Measurements from ENCODE around the gene DYSF.

The DYSF gene

DNA sequence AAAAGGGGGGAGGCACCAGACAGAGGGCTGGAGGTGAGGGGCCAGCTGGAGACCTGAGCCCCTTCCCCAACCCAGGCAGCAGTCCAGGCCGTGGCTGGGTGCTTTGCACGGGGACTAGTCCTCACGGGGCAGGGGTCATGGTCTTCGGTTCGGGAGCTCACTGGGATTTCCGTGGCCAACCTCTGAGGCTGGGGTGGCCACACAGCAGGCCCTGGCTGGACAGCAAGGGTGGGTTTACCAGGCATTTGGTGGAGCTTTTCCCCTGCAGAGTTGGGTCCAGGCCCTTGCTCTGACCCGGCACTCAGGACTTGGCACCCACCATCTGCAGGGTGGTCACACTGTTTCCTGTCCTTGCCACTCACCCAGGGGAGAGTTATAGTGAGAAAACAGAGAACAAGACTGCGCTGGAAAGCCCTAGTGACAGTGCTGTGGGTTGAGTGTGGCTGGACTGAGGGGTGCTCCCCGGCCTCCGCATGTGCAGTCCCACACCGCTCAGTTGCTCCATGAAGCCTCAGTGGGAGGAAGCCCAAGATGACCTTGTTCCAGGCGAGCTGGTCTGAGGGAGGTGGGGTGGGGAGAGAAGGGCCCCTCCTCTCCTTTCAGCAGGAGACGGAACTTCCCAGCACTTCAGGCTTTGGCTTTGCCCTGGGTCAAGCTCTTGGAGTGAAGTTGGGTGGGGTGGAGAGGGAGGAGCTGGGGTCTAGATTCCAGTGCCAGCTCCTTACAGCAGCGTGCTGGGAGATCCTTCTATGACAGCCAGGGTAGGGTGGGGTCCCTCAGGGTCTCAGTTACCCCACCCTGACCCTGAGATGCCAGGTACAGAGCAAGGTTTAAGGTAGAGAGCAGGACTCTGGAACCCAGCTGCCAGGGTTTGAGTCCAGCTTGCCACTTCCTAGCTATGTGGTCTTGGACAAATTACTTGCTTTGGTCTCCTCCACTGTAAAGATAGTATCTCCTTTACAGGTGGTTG lies 219.8 kb downstream of the DYSF start:
- ChIA-PET POLR2A (no interaction called here), CTCF (interaction anchor here (1.0 to 1.2 kb wide), 3 partner anchors 64 to 126 kb away, joined by 3 to 5 read pairs (median 3); no protein-coding TSS in a partner anchor)
- H3K4me3 ChIP-seq (ENCODE audit: low read depth, low read length): no peak overlapping the region
- no peak for DNase-seq (ENCODE audit: low read depth, low spot score)
- TF ChIP-seq, protein P1, sequence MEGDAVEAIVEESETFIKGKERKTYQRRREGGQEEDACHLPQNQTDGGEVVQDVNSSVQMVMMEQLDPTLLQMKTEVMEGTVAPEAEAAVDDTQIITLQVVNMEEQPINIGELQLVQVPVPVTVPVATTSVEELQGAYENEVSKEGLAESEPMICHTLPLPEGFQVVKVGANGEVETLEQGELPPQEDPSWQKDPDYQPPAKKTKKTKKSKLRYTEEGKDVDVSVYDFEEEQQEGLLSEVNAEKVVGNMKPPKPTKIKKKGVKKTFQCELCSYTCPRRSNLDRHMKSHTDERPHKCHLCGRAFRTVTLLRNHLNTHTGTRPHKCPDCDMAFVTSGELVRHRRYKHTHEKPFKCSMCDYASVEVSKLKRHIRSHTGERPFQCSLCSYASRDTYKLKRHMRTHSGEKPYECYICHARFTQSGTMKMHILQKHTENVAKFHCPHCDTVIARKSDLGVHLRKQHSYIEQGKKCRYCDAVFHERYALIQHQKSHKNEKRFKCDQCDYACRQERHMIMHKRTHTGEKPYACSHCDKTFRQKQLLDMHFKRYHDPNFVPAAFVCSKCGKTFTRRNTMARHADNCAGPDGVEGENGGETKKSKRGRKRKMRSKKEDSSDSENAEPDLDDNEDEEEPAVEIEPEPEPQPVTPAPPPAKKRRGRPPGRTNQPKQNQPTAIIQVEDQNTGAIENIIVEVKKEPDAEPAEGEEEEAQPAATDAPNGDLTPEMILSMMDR (IDR thresholded peaks at IDR 0.05; ENCODE audit: insufficient read depth, low read length, missing control alignments): no peak

DNA sequence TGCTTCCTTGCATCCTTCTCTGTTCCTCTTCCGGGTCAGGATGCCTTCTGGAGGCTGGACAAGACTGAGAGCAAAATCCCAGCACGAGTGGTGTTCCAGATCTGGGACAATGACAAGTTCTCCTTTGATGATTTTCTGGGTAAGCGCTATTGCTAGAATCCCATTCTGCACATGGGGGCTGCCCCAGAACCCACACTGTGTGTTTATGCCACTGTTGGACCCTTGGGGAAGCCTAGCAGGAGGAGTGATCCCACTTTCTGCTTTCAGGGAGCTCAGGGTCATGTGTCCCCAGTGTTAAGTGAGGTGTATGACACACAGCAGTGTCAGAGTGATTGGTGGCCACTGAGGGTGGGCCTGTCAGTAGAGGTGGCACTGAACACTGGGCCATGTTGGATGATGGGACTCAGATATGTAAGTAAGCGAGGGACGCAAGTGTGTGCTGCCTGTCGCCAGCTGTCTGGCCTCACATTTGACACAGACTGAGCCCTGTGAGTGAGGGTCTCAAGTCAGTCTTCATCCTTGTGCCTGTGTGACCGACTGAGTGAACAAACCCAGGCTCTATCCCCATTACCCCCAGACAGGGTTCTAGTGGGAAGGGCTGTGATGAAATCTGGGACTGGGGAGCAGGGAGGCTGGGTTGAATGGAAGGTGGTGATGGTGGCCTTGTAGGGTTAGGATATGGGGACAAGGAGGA lies 220.9 kb downstream of the DYSF start:
- ChIA-PET POLR2A (no interaction called here), CTCF (no interaction called here)
- H3K4me3 ChIP-seq (ENCODE audit: low read depth, low read length): no peak overlapping the region
- no peak for DNase-seq (ENCODE audit: low read depth, low spot score)
- TF ChIP-seq, protein P1 (IDR thresholded peaks at IDR 0.05; ENCODE audit: insufficient read depth, low read length, missing control alignments): no peak

DNA sequence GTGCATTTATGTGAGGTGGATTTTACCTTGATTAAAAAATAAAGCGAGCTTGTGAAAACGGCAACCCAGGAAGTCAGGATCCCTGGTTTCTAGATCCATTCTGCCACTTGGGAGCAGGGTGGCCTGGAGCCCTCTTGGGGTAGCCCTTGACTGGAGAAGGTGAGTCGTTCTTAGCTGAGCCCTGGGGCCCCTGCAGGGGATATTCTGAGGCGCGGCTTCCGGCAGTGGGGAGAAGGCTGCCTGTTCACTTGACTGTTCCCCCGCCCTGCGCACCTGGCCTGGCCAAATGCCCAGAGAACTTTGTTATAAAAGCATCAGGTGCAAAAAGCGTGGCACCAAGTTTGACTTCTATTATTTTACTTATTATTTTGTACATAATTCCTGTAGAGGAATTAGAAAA lies 221.9 kb downstream of the DYSF start:
- H3K4me3 ChIP-seq (ENCODE audit: low read depth, low read length): no peak overlapping the region
- ChIA-PET CTCF (no interaction called here), POLR2A (no interaction called here)
- DNase-seq (ENCODE audit: low read depth, low spot score): no peak
- TF ChIP-seq, protein P1 (IDR thresholded peaks at IDR 0.05; ENCODE audit: insufficient read depth, low read length, missing control alignments): no peak

DNA sequence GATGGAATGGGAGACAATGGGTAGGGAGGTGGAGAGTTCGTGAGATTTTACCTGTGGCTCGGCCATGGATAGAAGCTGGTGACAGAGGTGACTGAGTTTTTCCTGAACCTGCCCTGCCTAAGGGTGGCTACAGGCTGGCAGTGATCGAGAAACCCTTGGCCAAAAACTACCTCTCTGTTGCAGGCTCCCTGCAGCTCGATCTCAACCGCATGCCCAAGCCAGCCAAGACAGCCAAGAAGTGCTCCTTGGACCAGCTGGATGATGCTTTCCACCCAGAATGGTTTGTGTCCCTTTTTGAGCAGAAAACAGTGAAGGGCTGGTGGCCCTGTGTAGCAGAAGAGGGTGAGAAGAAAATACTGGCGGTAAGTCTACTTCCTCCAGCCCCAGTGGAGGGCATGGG lies 225.5 kb downstream of the DYSF start:
- no peak for DNase-seq (ENCODE audit: low read depth, low spot score)
- H3K4me3 ChIP-seq (ENCODE audit: low read depth, low read length): no peak overlapping the region
- POLR2A ChIA-PET: no interaction called here
- CTCF ChIA-PET: interaction anchor here (0.9 kb wide), 1 partner anchor 18 kb away, joined by 3 read pairs; no protein-coding TSS in a partner anchor
- TF ChIP-seq, protein P1 (IDR thresholded peaks at IDR 0.05; ENCODE audit: insufficient read depth, low read length, missing control alignments): no peak

DNA sequence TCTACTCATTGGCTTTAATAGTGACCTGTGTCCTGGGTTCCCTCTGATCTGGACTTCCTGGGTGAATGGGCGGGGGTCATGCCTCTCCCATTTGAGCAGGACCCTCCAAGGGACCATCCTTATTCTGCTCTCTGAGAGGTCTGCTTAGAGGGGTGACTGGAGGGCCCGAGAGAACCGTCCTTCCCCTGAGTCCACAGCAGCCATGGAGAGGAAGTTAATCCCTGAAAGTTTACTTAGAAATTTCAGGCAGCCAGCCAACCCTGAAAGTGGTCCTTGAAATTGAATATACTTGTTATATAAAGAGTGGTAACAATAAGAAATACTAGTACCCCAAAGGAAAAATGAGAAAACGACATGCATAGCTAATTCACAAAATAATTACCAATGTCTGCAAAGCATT lies 226.1 kb downstream of the DYSF start:
- H3K4me3 ChIP-seq (ENCODE audit: low read depth, low read length): no peak overlapping the region
- no peak for DNase-seq (ENCODE audit: low read depth, low spot score)
- ChIA-PET CTCF (no interaction called here), POLR2A (no interaction called here)
- TF ChIP-seq, protein P1 (IDR thresholded peaks at IDR 0.05; ENCODE audit: insufficient read depth, low read length, missing control alignments): no peak

DNA sequence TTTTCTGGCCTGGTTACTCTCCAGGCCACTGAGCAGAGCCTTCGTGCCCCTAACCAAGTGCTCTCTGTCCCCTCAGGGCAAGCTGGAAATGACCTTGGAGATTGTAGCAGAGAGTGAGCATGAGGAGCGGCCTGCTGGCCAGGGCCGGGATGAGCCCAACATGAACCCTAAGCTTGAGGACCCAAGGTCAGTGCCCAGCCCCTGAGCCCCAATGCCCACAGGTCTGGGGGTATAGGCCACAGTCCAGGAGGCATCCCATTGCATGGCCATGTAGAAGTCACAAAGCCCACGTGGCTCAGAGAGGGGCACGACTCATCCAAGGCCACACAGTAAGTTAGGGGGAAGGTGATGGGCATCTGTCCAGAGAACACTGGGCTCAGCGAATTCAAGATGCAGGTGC lies 227.6 kb downstream of the DYSF start:
- ChIA-PET POLR2A (no interaction called here), CTCF (no interaction called here)
- TF ChIP-seq, protein P1 (IDR thresholded peaks at IDR 0.05; ENCODE audit: insufficient read depth, low read length, missing control alignments): no peak
- no peak overlapping the region for H3K4me3 ChIP-seq (ENCODE audit: low read depth, low read length)
- DNase-seq (ENCODE audit: low read depth, low spot score): no peak

Measured in AG04449 (cell line).